GM12874 (cell line): ENCODE data around the gene ST3GAL3.

Source experiments
- TF ChIP-seq, protein P1 (sequence below): IDR thresholded peaks from 2 replicates; pipeline ENCODE4 v1.5.1; 2011; ENCODE audit warnings: low read depth, mild to moderate bottlenecking, control low read depth, low read length, moderate library complexity; ENCODE audit not compliant: insufficient read depth

Gene ST3GAL3

DNA sequence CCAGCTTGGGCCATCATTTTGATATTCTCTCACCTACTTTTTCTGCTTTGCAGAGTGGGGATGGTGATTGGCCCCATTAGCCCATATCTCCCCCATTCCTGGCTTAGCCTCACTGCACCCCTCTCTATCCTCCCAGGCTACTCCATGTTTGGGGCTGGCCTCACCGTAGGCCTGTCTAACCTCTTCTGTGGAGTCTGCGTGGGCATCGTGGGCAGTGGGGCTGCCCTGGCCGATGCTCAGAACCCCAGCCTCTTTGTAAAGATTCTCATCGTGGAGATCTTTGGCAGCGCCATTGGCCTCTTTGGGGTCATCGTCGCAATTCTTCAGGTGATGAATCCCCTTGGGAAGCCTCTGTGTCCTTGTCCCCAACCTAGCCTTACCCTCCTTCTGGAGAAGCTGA lies 269.6 kb downstream of the ST3GAL3 start:
- TF ChIP-seq, protein P1, sequence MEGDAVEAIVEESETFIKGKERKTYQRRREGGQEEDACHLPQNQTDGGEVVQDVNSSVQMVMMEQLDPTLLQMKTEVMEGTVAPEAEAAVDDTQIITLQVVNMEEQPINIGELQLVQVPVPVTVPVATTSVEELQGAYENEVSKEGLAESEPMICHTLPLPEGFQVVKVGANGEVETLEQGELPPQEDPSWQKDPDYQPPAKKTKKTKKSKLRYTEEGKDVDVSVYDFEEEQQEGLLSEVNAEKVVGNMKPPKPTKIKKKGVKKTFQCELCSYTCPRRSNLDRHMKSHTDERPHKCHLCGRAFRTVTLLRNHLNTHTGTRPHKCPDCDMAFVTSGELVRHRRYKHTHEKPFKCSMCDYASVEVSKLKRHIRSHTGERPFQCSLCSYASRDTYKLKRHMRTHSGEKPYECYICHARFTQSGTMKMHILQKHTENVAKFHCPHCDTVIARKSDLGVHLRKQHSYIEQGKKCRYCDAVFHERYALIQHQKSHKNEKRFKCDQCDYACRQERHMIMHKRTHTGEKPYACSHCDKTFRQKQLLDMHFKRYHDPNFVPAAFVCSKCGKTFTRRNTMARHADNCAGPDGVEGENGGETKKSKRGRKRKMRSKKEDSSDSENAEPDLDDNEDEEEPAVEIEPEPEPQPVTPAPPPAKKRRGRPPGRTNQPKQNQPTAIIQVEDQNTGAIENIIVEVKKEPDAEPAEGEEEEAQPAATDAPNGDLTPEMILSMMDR: no peak

DNA sequence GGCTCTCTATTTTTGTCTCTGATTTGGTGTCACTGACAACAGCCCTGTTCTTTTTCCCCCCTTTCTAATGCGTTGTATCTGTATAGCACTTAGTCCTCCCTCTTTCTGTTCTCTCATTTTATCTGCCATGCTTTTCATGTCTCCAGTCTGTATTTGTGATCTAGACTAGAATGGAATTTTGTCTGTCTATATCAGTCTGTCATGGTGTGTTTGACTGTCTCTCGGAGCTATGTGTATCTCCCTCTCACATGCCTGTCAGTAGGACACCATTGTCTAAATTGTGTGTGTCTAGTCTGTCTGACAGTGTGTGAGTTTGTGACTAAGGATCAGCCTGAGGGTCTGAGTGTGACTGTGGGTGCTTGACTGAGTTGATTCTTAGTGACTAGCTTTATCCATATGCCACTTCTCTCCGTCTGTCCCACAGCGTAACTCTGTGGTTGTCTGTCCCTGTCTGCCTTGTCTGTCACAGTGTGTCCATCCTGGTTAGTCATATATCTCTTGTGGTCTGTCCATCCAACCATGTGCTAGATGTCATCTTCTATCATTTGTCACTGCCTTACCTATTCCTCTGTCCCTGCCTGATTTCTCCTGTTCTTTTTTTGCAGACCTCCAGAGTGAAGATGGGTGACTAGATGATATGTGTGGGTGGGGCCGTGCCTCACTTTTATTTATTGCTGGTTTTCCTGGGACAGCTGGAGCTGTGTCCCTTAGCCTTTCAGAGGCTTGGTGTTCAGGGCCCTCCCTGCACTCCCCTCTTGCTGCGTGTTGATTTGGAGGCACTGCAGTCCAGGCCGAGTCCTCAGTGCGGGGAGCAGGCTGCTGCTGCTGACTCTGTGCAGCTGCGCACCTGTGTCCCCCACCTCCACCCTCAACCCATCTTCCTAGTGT lies 270.3 kb downstream of the ST3GAL3 start:
- TF ChIP-seq, protein P1: no peak

DNA sequence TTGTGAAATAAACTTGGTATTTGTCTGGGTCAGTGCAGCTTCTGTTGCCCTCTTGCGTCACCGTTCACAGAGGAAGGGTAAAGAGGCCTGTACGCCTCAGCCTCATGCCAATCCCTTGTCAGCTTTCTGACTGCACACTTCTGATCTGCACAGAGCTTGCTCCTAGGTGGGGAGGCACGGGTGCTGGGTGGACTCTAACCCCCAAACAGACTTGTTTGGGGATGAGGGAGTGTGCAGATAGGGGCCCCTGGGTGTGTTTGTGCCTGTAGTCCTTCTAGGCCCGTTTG lies 270.9 kb downstream of the ST3GAL3 start:
- TF ChIP-seq, protein P1: no peak

DNA sequence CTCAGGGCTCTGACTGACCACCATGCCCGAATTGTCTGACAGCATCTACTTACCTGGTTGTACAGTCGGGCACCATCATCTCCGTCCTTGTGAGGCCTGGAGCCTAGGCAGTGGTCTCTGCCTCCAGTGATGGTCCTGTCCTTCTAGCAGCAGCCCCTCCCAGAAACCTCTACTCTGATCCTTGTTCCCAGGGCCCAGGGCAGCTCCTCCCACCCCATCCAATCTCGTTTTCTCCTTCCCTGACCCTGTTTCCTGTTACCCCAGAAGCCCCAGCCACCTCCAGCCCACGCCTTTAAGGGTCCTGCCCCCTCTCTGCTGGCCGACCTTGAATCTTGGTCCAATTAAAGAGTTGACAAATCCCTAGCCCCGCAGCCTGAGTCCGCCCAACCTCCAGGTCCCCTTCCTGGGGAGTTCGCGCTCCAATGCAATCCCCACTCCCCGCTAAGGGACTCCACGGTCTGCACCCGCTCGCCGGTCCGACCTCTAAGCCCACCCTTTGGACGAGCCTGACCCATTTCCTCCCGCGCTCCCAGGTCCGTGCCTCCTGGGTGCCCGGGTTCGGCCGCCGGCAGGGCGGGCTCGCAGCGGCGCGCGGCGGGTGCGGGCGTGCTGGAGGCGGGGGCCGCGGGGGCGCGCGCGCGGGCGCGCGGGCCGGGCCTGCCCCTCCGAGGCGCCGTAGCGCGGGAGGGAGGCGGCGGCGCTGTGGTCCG lies 271.4 kb downstream of the ST3GAL3 start, which contains the start of gene B4GALT2:
B4GALT2 (plus strand) TSS at position 660 of the 710 bp plus-strand sequence. CDS start 1,951 bp downstream, outside the sequence.
- TF ChIP-seq, protein P1: no peak

DNA sequence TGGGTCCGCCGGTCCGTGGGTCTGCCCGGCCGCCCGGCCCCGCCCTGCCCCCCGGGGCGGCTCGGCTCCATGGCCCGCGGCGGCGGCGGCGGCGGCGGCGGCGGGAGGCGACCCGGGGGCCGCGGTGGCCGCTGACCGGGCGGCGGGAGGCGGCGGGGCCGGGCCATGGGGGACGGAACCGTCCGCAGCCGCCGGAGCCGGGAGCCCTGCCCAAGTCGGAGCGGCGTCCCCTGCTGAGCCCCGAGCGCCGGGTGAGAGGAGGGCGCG lies 271.9 kb downstream of the ST3GAL3 start:
- TF ChIP-seq, protein P1: no peak

DNA sequence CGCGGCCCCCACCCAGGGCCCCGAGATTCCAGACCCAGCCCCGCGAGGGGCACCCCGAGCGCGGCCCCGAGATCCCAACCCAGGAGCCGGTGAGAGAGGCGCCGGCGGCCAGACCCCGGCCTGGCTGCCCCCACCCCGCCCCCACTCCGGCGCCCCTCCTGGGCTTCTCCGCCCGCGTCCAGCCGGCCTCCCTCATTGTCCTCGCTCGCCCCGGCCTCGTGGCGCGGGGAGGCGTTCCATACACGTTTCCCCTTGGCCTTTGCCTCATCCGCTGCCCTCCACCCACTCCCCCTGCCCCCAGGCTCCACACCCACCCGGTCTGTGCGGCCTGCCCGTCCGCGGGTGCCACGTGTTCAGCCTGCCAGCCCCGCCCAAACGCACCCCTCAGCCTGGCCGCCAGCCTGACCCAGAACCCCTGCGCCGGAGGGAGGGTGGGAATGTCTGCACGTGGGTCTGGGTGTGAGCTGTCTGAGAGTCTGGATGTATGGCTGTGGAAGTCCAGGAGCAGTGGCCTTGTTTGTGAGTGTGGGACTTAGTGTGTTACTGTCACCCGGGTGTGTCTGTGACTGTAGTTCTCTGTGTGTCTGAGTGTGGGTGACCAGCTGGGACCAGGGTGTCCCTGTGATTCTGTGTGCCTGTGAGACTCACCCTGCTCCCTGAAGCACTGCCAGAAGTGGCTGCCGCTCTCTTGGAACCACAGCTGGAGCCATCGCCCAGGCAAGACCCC lies 272.4 kb downstream of the ST3GAL3 start:
- TF ChIP-seq, protein P1: no peak
